CD4-positive, alpha-beta T cell treated with Interleukin-21 for 1 hour (primary cell): Measurements from ENCODE around the gene TPSG1.
"Not testable (repeated sequence)": the region's sequence is repeated elsewhere in the genome, so short reads cannot be mapped to it uniquely, and the experiment has no call there.

Experiments
- DNase-seq: peaks from one replicate; pipeline ENCODE4 v3.0.0-alpha.2; 2020

The TPSG1 gene

GRCh38 chr16:1193143-1193824, 31.8 kb downstream of the TPSG1 start:
- DNase-seq, result no peak

- no peak for DNase-seq
Measured at GRCh38 chr16:1192384-1193073, 32.5 kb downstream of the TPSG1 start.

DNA sequence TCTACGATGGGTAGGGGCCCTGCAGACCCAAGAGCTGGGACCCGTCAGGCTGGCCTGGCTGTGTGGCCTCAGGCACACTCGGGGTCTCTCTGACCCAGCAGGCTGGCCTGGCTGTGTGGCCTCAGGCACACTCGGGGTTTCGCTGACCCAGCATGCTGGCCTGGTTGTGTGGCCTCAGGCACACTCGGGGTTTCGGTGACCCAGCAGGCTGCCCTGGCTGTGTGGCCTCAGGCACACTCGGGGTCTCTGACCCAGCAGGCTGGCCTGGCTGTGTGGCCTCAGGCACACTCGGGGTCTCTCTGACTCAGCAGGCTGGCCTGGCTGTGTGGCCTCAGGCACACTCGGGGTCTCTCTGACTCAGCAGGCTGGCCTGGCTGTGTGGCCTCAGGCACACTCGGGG, 34.3 kb downstream of the TPSG1 start:
- not testable (repeated sequence) for DNase-seq

- no peak for DNase-seq
Measured at GRCh38 chr16:1189455-1189854, 35.6 kb downstream of the TPSG1 start.

GRCh38 chr16:1188432-1189189, 36.5 kb downstream of the TPSG1 start:
- peak; percentile 34 for DNase-seq

GRCh38 chr16:1185460-1186207, 39.4 kb downstream of the TPSG1 start:
- DNase-seq, result not testable (repeated sequence)

- DNase-seq, result no peak
Measured at GRCh38 chr16:1184980-1185379, 40.1 kb downstream of the TPSG1 start.

- DNase-seq, result no peak
Measured at GRCh38 chr16:1184156-1184868, 40.8 kb downstream of the TPSG1 start.

DNA sequence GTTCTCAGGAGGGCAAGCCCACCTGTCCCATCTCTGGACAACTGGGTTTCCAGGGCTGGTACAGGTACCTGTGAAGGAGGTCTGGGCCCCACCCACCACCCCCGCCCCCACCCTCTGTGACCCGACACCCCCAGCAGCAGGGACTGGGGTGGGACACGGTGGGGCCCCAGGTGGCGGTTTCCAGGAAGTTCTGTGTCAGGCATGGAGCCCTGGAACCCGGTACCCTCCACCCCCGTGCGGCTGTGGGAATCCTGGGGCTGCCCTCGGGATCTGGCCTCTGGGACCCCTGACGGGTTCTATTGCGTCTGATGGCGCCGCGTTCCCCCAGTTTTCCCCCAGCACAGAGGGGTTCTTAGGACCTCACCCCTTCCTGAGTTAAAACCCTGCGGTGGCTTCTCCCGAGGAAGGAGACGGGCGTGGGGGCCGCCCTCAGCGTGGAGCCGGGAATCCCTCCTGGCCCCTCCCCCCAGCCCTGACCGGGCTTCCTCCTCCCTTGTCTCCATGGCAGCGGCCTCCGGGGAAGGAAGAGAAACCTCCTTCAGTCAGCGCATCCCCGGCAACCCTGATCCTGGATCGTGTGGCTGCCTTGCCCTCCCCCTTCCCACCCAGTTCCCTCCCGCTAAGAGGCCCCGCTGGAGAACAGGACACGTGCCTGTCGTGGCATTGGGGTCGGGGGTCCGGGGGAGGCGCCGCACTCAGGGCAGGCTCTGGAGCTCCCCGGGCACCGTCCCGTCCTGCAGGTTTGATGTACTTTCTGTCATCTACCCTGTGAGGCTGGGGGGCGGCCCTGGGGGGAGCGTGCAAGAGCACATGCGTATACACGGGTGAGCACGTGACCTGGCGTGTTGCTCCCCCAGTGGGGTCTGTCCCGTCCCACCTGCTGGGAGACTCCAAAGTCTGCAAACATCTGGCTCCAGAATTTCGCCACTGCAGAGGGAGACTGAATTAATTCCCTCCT, 41.8 kb downstream of the TPSG1 start:
- DNase-seq, result no peak

DNA sequence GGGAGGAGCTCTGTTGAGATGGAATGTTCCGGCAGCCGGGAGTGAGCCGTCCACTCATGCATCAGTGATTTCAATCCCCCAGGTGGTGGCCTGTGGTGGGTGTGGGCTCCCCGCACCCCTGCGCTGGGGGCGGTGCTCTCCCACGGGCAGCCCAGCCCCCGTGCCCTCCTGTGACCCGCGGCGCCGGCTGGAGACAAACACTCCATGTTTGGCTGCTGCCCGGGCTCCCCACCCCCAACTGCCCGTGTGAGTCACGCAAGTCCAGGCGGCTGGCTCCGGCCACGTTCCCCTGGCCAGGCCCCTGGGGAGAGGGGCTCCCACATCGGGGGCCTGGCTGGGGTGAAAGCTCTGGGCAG, 42.8 kb downstream of the TPSG1 start:
- DNase-seq, result no peak

DNA sequence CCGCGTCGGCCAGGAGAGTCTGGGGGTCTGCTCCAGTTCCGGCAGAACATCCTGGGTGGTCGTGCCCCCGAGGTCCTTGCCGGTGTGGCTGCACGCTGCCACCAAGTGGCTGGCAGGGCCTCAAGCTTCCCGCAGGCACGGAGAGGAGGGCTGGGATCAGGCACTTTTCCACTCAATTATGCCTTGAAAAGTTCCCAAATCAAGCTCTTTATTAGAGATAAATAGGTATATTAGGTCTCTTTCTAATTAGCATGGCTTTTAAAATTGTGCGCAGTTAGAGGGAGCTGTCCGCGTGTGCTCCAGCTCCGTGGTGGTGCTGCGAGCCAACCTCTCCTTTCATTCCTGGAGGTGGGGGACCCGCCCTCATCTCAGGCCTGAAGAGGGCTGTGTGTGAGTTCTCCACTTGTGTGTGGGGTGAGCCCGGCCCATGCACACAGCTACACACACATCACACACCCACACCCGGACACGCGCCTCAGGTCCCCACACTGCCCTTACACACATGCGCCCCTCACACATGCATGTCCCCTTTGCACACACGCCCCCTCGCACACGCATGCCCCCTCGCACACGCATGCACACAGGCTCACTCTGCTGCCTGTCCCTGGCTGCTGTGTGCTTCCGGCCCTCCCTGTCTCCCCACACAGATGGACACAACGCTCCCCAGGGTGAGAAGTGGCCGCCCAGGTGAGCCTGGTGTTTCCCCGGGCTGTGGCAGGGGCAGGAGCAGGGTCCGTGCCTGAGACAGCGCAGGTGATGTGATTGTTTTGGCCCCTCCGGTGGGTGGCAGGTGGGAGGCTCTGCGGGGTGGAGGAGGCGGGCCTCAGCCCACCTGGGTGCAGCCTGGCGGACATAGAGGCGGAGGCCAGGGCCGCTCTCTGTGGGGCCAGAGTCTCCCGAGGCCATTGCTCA, 43.4 kb downstream of the TPSG1 start:
- no peak for DNase-seq

DNA sequence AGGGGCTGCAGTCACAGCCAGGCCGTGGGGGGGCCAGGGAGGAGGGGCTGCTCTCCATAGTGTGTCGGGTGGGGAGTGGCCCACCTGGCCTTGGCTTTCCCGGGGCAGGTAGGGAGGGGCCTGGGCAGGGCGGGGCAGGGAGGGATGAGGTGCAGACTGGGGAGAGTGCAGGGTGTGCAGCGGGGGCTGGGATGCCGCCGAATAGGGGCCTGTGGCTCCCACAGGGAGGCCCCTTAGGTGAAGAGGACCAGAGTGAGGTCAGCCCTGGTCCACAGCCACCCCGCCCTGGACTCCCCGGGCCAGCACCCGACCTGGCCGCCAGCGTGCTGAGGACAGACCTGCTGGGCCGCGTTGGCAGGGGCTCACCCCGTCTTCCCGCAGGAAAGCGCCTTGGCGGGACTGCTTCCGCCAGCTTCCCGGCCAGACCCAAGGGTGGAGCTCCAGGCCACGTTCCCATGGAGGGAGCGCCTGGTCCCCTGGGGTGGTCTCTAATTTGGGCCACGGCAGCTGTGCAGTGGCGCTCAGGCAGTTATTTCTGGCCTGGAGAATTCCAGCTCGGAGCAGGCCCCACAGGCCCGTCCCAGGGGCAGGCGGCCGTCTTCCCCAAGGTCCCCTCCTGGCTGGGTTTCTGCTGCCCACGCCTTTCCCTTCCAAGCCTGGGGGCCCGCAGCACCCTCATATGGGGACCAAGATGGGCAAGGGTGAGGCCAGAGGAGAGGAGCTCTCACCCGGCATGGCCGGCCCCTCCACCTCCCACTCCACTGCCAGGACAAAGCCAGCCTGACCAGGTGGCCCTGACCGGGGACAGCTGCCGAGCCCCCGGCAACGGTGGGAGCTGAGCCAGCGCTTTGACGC, 44.3 kb downstream of the TPSG1 start:
- no peak for DNase-seq

DNA sequence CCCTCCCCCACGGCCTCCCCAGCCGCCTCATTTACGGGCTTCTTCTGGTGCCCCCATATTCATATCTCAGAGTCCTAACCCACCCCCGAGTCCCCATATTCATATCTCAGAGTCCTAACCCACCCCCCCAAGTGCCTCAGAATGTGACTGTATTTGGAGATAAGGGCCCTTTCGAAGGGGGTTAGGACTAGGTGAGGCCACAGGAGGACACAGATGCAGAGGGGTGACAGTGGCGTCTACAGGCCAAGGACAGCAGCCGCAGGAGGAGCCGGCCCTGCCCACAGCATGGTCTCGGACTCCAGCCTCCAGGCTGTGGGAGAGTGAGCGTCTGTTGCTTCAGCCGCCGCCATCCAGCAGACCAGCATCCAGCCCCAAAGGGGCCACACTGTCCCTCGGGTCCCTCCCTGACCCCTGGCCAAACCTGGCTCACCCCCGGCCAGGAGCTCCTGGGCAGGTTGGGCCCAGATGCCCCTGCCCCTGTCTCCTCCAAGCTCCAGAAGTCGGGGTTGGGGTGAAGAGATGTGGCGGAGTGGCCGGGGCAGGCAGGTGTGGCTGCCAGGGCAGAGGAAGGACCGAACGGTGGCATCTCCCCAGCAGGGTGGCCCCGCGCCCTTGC, 46.7 kb downstream of the TPSG1 start:
- DNase-seq, result no peak

GRCh38 chr16:1177750-1178149, 47.3 kb downstream of the TPSG1 start:
- no peak for DNase-seq

DNA sequence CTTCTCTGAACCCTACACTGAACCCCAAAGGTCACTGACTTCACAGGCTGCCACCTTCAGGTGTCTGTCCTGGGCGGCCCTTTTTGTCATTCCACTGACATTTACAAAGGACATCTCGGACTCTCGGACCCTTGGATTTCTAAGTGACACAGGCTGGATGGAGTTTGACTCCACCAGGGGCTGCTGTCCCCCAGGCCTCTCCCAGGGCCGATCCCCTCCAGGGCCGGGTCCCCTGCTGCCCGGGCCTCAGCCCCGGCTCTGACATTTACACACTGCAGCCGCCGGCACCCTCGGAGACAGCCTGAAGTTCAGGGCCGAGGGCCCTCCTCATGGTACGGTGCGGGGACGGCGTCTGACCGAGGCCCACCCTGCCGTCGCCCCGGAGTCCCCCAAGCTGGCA, 48.0 kb downstream of the TPSG1 start:
- no peak for DNase-seq

DNA sequence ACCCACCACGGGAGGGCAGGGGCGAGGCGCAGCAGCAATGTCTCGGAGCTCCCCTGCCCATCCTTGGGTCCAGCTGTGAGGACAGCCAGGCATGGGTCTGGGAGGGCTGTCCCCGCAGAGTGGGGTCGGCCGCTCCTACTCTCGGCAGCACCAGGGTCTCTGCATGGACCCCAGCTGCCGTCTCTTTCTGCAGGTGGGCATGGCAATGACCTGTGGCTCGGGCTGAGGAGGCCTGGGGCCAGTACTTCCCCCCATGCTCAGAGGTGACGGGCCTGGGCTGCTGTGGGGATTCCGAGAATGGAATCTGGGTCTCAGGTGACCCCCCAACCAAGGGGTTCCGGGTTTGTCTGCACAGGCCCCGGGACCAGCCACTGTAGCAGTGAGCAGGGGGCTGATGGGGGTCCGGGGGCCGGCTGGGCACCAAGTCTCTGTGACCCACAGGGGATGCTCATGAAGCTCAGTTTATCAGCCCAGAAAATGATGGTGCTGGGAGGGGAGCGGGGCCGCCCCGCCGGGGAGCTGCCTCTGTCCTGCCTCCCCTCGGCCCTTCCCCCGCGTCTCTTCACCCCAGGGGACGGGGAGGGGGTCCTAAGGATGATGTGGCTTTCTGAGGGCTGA, 48.7 kb downstream of the TPSG1 start:
- no peak for DNase-seq

- DNase-seq, result no peak
Measured at GRCh38 chr16:1175566-1176279, 49.3 kb downstream of the TPSG1 start.
